Stimulated activated CD4-positive, alpha-beta T cell treated with anti-CD3 and anti-CD28 coated beads, Interleukin-2, amount 100 ng/mL, for 4 hours (primary cell): ENCODE results near the gene RAB6B.

Experiments used
- DNase-seq: peaks from one replicate; pipeline ENCODE4 v3.0.0-alpha.2; 2020; ENCODE audit warnings: low read depth

RAB6B gene

DNA sequence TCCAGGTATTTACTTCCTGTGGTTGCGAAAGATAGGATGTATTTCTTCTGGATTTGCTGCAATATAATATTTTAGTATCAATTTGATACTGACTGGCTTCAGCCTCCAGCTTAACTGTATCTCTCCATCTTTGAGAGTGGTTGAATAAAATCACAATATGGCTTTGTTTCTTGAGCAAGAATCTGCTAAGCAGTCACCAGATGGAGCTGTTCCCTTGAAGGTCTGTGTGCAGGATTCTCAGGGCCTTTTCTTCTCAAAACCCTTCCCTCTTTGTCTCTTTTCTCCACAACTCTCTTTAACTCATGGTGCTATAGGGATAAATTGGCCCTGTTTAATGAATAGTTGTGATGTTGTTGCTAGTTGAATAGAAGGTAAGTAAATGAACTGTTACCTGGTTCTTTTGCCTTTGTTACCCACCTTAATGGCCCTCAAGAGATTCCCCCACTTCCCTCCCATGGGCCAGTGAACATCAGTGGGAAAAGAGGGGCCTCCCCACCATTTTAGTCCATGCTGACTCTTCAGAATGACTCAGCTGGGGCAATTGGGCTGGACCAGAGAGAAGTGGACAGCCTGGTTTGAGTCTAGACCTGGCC, 34.8 kb upstream of the RAB6B start:
- no peak for DNase-seq

DNA sequence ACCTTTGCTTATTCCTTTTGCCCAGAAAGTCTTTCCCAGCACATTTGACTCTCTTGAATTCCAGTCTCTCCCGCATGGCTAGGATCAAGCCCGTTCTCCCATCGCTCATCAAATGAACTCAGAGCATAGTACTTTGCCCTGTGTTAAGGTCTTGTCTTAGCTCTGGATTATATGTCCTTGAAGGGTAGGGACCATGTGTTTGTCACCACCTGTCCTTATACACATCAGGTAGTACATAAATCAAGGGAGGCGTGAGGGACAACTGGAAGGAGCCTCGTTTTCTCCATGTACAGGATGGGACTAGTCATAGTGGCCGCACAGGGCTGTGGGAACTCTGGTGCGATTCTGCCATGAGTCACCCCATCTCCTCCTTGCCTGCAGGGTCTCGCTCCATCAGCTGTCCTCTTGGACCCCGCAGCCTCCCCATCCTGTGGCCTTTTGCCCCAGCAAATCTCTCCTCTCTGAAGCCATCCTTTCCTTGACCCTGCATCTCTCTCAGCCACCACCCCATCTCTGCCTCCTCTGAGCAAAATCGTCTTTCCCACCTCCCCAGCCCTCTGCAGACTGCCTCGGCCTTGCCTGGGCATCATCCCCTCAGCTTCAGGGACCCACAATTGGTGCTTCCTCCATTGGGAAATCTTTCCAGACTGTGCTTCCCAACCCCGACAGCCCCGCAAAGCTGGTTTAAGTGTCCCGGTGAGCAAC, 33.4 kb upstream of the RAB6B start:
- DNase-seq = no peak

- DNase-seq = no peak
These were observed 32.6 kb upstream of the RAB6B start for GRCh38 chr3:133928136-133928893.

DNA sequence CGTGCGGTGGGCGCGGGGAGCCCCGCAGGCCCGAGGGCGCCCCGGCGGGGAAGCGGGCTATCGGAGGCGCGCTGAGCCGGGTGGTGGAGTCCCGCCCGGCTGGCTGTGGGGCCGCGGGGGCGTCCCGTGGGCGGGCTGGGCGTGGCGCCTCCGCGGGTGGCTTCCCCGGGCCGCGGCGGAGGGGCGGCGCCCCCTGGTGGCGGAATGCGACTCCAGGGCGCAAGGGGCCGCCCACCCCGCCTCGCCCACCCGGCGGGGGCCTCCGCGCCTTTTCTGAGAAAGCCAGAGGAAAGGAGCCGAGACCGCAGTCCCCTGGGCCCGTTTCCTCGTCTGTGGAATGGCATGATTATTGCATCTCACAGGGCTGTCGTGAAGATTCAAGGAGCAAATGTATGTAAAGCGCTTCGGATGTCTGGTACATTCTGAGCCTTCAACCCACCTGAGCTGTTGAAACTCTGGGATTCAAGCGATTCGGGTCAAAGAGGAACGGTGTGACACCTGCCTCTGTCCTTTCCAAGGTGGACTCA, 31.9 kb upstream of the RAB6B start:
- peak; percentile 81 for DNase-seq

GRCh38 chr3:133926736-133927539, 31.3 kb upstream of the RAB6B start:
- no peak for DNase-seq

- DNase-seq = no peak
These were observed 30.5 kb upstream of the RAB6B start for GRCh38 chr3:133925960-133926735.

- no peak for DNase-seq
These were observed 28.4 kb upstream of the RAB6B start for GRCh38 chr3:133924041-133924440.

GRCh38 chr3:133921592-133921991, 25.9 kb upstream of the RAB6B start:
- DNase-seq = no peak

- no peak for DNase-seq
These were observed 21.5 kb upstream of the RAB6B start for GRCh38 chr3:133917144-133917543.

DNA sequence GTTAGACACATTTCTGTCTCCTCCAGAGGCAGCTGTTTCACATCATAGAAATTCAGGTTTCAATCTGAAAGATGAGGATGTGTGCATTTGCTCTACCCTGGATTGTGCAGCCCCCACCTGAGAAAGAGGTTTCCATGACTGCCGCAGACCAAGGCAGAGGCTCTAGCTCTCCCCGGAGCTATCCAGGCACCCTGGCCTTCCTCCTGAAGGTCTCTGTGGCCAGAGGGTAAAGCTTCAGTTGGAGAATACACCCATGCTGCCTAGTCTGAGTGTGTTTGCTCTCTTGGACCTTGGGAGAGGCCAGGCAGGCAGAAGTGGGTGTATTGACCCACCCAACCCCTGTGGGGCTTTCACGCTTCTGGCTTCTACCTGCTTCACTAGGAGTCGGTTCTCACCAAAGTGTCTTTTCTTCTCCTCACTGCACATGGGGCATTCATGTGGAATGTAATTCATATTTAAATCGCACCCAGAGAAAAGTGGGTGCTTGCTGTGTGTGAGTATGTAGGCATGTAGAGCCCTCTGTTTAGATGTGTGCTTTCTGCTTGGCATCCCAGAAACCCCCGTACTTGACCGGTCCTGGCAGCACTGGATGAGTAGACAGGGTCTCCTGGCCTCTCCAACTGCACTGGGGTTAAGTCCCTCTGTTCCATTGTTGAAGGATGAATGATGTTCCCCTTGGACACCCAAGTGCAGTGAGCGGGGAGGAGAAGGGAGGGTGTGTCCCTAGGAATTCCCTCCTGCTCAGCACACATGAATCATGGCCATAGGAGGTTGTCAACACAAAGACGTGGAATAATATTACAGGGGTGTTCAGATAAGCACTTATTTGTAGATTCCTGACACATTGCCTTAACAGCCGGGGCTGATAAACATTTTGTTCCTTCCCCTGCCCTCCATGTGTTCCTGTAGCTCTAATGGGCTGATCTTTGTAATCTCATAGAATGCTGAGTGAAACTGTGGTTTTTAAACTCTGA, 20.3 kb upstream of the RAB6B start:
- DNase-seq = no peak

DNA sequence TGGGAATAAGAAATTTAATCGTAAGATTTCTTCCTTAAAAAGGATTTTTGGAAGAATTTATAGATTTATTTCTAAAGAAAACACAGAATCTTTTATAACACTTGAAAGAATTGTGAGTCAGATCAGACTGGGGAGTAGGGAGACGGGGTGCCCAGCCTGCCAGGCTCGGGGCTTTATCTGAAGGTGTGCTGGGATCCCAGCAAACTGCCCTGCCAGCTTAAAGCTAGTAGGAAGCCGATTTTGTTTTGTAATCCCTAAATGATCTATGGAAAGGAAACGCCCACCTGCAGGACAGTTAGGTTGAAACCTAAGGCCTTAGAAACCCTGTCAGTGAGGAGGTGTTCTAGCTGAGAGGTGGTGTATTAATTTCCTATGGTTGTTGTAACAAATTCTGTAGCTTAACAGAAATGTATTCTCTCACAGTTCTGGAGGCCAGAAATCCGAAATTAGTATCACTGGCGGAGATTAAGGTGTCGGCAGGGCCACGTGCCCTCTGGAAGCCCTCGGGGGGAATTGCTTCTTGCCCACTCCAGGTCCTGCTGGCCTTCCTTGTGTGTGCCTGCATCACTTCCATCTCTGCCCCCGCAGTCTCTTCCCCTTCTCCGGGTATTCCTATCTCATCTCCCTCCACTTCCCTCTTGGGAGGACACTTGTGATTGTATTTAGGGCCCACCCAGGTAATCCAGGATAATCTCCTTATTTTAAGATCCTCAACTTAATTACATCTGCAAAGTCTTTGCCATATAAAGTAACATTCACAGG, 19.3 kb upstream of the RAB6B start:
- no peak for DNase-seq

- DNase-seq = no peak
These were observed 14.7 kb upstream of the RAB6B start for GRCh38 chr3:133910422-133910821.

DNA sequence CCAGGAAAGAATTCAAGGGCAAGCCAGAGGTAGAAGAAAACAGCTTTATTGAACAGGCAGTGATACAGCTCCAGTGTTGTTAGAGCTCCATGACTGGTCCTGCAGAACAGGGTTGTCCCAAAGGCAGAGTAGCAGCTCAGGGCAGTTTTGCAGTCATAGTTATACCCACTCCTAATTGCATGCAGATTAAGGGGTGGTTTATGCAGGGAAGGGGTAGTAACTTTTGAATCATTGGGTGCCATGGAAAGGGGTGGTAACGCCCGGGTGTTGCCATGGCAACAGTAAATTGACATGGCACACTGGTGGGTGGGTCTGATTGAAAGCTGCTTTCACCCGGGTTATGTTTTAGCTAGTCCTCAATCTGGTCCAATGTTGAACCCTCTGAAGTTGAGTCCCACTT, 9.7 kb upstream of the RAB6B start:
- DNase-seq = no peak

DNA sequence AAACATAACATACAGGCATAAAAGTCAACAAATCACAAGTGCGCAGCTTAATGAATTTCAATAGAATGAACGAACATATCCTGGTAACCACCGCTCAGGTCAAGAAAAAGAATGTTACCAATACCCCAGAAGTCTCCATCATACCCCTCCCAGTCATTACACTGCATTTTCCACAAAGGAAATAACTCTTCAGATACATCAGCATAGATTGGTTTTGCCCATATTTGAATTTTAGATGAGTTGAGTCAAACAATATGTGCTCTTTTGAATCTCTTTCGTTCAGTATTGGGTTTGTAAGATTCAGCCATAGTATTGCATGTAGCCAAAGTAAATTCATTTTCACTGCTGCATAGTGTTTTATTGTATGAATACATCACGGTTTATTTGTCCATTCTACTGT, 6.2 kb upstream of the RAB6B start:
- DNase-seq = no peak

- DNase-seq = no peak
These were observed 5.4 kb upstream of the RAB6B start for GRCh38 chr3:133901083-133901482.

- no peak for DNase-seq
These were observed 3.6 kb upstream of the RAB6B start for GRCh38 chr3:133899311-133899710.

DNA sequence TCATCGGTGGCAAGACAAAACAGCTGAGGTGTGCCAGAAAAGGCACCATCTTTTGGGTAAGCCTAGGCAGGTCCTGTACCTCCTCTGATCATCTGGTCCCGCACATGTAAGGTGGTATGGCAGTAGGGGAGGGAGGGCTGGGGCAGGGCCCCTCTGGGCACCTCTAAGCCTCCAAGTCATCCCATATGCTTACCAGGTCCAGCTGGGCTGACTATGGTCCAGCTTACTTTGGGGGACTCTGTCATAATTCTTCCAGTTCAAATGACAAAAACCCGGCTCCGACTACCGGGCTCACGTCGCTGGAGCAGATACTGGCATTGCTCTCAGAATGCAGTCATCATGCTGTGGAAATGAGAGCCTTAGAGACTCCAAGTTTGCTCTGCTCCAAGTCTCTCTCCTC, 1.9 kb upstream of the RAB6B start:
- no peak for DNase-seq

DNA sequence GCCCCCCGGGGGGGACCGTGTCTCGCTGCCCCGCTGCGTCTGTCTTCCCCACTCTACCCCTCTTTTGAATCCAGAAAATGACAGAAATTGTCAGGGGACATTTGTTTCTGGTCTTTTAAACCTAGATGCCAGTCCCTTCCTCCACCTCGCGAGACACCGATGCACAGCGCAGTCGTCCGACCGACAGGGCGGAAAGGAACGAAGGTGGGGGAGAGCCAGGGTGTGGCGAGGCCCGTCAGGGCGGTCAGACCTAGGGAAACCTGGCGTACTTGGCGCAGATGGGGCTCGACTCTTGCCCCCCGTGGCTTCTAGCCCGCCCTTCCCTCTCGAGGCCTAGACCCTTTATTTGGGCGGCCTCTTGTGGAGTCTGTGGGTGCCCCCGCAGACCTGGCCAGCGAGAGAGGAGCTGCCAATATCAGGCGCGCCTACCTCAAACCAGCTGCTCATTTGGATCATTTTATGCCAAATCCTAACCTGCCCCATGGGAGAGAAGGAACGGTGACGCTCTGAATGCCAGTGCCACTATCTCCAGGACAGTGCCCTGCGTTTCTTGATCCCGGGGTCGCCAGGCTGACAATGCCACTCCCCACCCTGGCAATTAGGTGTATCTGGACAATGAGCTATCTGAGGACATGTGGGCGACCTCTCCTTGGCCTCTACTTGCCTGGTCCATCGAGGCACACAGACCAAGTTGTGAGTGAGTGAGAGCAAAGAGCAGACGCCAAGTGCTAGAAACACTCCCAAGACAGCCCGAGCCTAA, 500 bp upstream of the RAB6B start:
- no peak for DNase-seq
